SK-N-SH (cell line): Measurements from ENCODE around the gene CPNE4. TPM values are rescaled to one million over a fixed set of nuclear protein-coding genes. Genes with fewer than 3 reads are reported as not detected.

ENCODE experiments used
- CTCF ChIA-PET: fragments of 300-600, 350-600 bp; formaldehyde crosslinking; extraction: SDS; loops from one replicate; lab custom pipeline; 2021; lab: Yijun Ruan, JAX
- POLR2A ChIA-PET: fragments of 350-600 bp; sonication (Branson Sonifier 250); formaldehyde crosslinking; extraction: SDS; loops from one replicate; lab custom pipeline; 2020; ENCODE audit warnings: antibody characterized with exemption, inconsistent platforms; lab: Yijun Ruan, JAX
- DNase-seq: peaks from one replicate; pipeline ENCODE4 v3.0.0; 2012
- H2AFZ ChIP-seq: fragments of 200-600 bp; sonication (generic); 2 replicates; pipeline ENCODE4 v1.8.1; 2016; ENCODE audit warnings: antibody characterized with exemption, mild to moderate bottlenecking, low read depth
- H3F3A ChIP-seq: fragments of 200-600 bp; sonication (generic); replicated peaks from 2 replicates; pipeline ENCODE3; 2016; ENCODE audit warnings: antibody characterized with exemption, mild to moderate bottlenecking; ENCODE audit not compliant: insufficient read depth
- H3K27ac ChIP-seq, 2 experiments: fragments of 200-500 bp in 1 of 2; fragments of 200-600 bp in 1 of 2; sonication (Bioruptor generic) in 1 of 2; sonication (generic), shearing (Covaris generic) in 1 of 2; 2 replicates each; pipeline versions ENCODE4 v1.5.1 to v1.6.1; 2014 to 2016; ENCODE audit warnings: low read depth in 2 of 2, inconsistent platforms in 1 of 2, low read length in 1 of 2, mild to moderate bottlenecking in 1 of 2, mixed read lengths in 1 of 2
- H3K27me3 ChIP-seq: fragments of 200-600 bp; sonication (generic), shearing (Covaris generic); 2 replicates; pipeline ENCODE4 v1.6.1; 2016; ENCODE audit warnings: mixed run types; ENCODE audit not compliant: insufficient read depth
- H3K36me3 ChIP-seq, 2 experiments: fragments of 200-500 bp in 1 of 2; fragments of 200-600 bp in 1 of 2; sonication (Bioruptor generic) in 1 of 2; sonication (generic) in 1 of 2; replicated peaks in 1 of 2; 2 replicates each; pipeline versions ENCODE3 to v1.5.1; 2014 to 2016; ENCODE audit warnings: low read length in 1 of 2, mild to moderate bottlenecking in 1 of 2; ENCODE audit not compliant: insufficient read depth in 2 of 2, control insufficient read depth in 1 of 2
- H3K4me1 ChIP-seq, 2 experiments: fragments of 200-500 bp in 1 of 2; fragments of 200-600 bp in 1 of 2; sonication (Bioruptor generic) in 1 of 2; sonication (generic), shearing (Covaris generic) in 1 of 2; 2 replicates each; pipeline versions ENCODE4 v1.5.1 to v1.6.1; 2014 to 2016; ENCODE audit warnings: low read depth in 1 of 2, low read length in 1 of 2, mixed run types in 1 of 2; ENCODE audit not compliant: insufficient read depth in 2 of 2, control insufficient read depth in 1 of 2
- H3K4me2 ChIP-seq: fragments of 200-600 bp; sonication (generic), shearing (Covaris generic); 2 replicates; pipeline ENCODE4 v1.6.1; 2017; ENCODE audit warnings: mixed run types
- H3K4me3 ChIP-seq, 2 experiments: fragments of 200-500 bp in 1 of 2; fragments of 200-600 bp in 1 of 2; sonication (Bioruptor generic) in 1 of 2; sonication (generic), shearing (Covaris generic) in 1 of 2; 2 replicates each; pipeline versions ENCODE4 v1.5.1 to v1.8.1; 2014 to 2016; ENCODE audit warnings: low read depth in 2 of 2, inconsistent platforms in 1 of 2, low read length in 1 of 2, mild to moderate bottlenecking in 1 of 2, mixed read lengths in 1 of 2, moderate library complexity in 1 of 2
- H3K79me2 ChIP-seq: fragments of 200-600 bp; sonication (generic); 2 replicates; pipeline ENCODE4 v1.8.1; 2017; ENCODE audit warnings: mild to moderate bottlenecking; ENCODE audit not compliant: insufficient read depth
- H3K9ac ChIP-seq: fragments of 200-600 bp; sonication (generic); 2 replicates; pipeline ENCODE4 v1.6.1; 2017; ENCODE audit warnings: mixed run types
- H3K9me2 ChIP-seq: fragments of 200-600 bp; sonication (generic); 2 replicates; pipeline ENCODE4 v1.6.1; 2017; ENCODE audit warnings: mixed run types
- H3K9me3 ChIP-seq: fragments of 200-600 bp; sonication (generic); 2 replicates; pipeline ENCODE4 v1.6.1; 2017; ENCODE audit warnings: mixed run types, mild to moderate bottlenecking, moderate library complexity
- H4K20me1 ChIP-seq: fragments of 200-600 bp; sonication (generic); 2 replicates; pipeline ENCODE4 v1.6.1; 2017; ENCODE audit warnings: mild to moderate bottlenecking, mixed run types; ENCODE audit not compliant: insufficient read depth
- ELF1 ChIP-seq: IDR thresholded peaks from 2 replicates; pipeline ENCODE4 v1.4.0; 2012
- EP300 ChIP-seq, 2 experiments: IDR thresholded peaks; 2 replicates each; pipeline versions ENCODE4 v1.4.0 to v1.6.1; 2012; ENCODE audit warnings: borderline replicate concordance in 1 of 2, low read depth in 1 of 2, low read length in 1 of 2
- EZH2phosphoT487 ChIP-seq: fragments of 200-600 bp; sonication (generic); IDR thresholded peaks from 2 replicates; pipeline ENCODE4 v1.6.1; 2017; ENCODE audit warnings: low read depth, mixed run types, mild to moderate bottlenecking, antibody characterized with exemption, moderate library complexity, borderline replicate concordance
- FOXJ3 ChIP-seq: sonication (generic); formaldehyde crosslinking; IDR thresholded peaks from 2 replicates; pipeline ENCODE4 v1.5.1; 2020; ENCODE audit warnings: mild to moderate bottlenecking, missing genetic modification reagents
- FOXM1 ChIP-seq: IDR thresholded peaks from 2 replicates; pipeline ENCODE4 v1.4.0; 2012; ENCODE audit warnings: low read depth, mild to moderate bottlenecking
- GABPA ChIP-seq: IDR thresholded peaks from 2 replicates; pipeline ENCODE4 v1.4.0; 2012; ENCODE audit warnings: low read depth, mild to moderate bottlenecking
- IRF3 ChIP-seq: fragments of 150-350 bp; IDR thresholded peaks from 2 replicates; pipeline ENCODE4 v1.6.1; 2016; ENCODE audit warnings: mild to moderate bottlenecking, low read depth, low read length
- JUND ChIP-seq: IDR thresholded peaks from 2 replicates; pipeline ENCODE4 v1.4.0; 2012
- NRF1 ChIP-seq: IDR thresholded peaks from 2 replicates; pipeline ENCODE4 v1.6.1; 2012; ENCODE audit warnings: low read depth, mild to moderate bottlenecking, low read length
- RAD21 ChIP-seq: IDR thresholded peaks from 2 replicates; pipeline ENCODE4 v1.6.1; 2012; ENCODE audit warnings: mild to moderate bottlenecking, low read length
- REST ChIP-seq: IDR thresholded peaks from 2 replicates; pipeline ENCODE4 v1.6.1; 2012; ENCODE audit warnings: mild to moderate bottlenecking, low read depth, low read length, moderate library complexity
- RXRA ChIP-seq: IDR thresholded peaks from 2 replicates; pipeline ENCODE4 v1.4.0; 2012; ENCODE audit warnings: low read depth, mild to moderate bottlenecking, borderline replicate concordance
- SIN3A ChIP-seq: IDR thresholded peaks from 2 replicates; pipeline ENCODE4 v1.6.1; 2012; ENCODE audit warnings: low read depth, mild to moderate bottlenecking, low read length, moderate library complexity, borderline replicate concordance
- SMC3 ChIP-seq: IDR thresholded peaks from 2 replicates; pipeline ENCODE4 v1.6.1; 2012; ENCODE audit warnings: low read depth, low read length, improper control_type of control experiment
- USF1 ChIP-seq: IDR thresholded peaks from 2 replicates; pipeline ENCODE4 v1.4.0; 2012; ENCODE audit warnings: low read depth, borderline replicate concordance
- USF2 ChIP-seq: fragments of 150-350 bp; IDR thresholded peaks from 2 replicates; pipeline ENCODE4 v1.6.1; 2017; ENCODE audit warnings: antibody characterized with exemption, low read length, low read depth, borderline replicate concordance
- YY1 ChIP-seq: IDR thresholded peaks from 2 replicates; pipeline ENCODE4 v1.4.0; 2012; ENCODE audit warnings: low read depth, mild to moderate bottlenecking
- ZBTB33 ChIP-seq: IDR thresholded peaks from 2 replicates; pipeline ENCODE4 v1.4.0; 2012; ENCODE audit warnings: low read depth, borderline replicate concordance
- WGBS: methylation state at CpG from one replicate; pipeline ENCODE4 v1.1.6; 2017; ENCODE audit warnings: low lambda C conversion rate; 5-methylcytosine and 5-hydroxymethylcytosine counted together
- polyA plus RNA-seq, 3 experiments: library from polyadenylated mRNA; depleted of rRNA; stranded (reverse); fragments of >200 nt; gene quantifications; 2 replicates each; pipeline ENCODE4 v1.2.3, GENCODE V29; 2012

CPNE4 gene
- polyA plus RNA-seq, 1 of the 3 experiments (the other 2 are of a cell fraction): not detected

- Histone ChIP-seq H3K79me2 (no peaks in the 10 kb centered on the region), H3F3A (no peaks in the 10 kb centered on the region), H3K4me2 (no peak overlapping the region), H3K9me3 (no peaks in the 10 kb centered on the region), H2AFZ (no peak overlapping the region), H4K20me1 (no peaks in the 10 kb centered on the region), H3K4me3 (no peak overlapping the region), H3K9ac (no peak overlapping the region), H3K4me1 (no peaks in the 10 kb centered on the region), H3K9me2 (no peaks in the 10 kb centered on the region), H3K36me3 (no peaks in the 10 kb centered on the region), H3K27ac (no peak overlapping the region), H3K27me3 (no peaks in the 10 kb centered on the region)
- POLR2A ChIA-PET: interaction anchor here (0.6 kb wide), 1 partner anchor 25 kb away, joined by 3 read pairs; no protein-coding TSS in a partner anchor
- TF ChIP-seq RXRA (no peak), JUND (no peak), USF2 (no peak), REST (no peak), IRF3 (no peak), FOXJ3 (CRISPR knock-in tag) (no peak), SIN3A (no peak), RAD21 (no peak), SMC3 (no peak), USF1 (no peak), ELF1 (no peak), YY1 (no peak), FOXM1 (no peak), EZH2phosphoT487 (no peak), EP300 (IDR thresholded peaks at IDR 0.05; ENCODE audit: borderline replicate concordance in 1 of 2, low read depth in 1 of 2, low read length in 1 of 2) (no peak), GABPA (no peak), NRF1 (no peak), ZBTB33 (no peak)
- no peak for DNase-seq
- 54% methylated on average over 2 of the region's 2 CpGs for WGBS
- CTCF ChIA-PET: no interaction called here
Observed at GRCh38 chr3:131928593-131928992, 106.2 kb downstream of the CPNE4 start.
